ENCODE data around the gene PRMT3.

Gene PRMT3

GRCh38 chr11:20438637-20439036 lies 51.1 kb downstream of the PRMT3 start:
- Histone ChIP-seq H4K20me1 (ENCODE audit: insufficient read depth, low read length) (no peaks in the 10 kb centered on the region), H3K36me3 (replicated peaks; ENCODE audit: insufficient read depth, low read length) (no peaks in the 10 kb centered on the region), H3K9me2 (replicated peaks; ENCODE audit: insufficient read depth, low read length) (no peaks in the 10 kb centered on the region), H3K9ac (ENCODE audit: low read length) (no peak overlapping the region), H2AFZ (ENCODE audit: low read length) (no peak overlapping the region), H3K79me2 (ENCODE audit: low read length) (no peaks in the 10 kb centered on the region), H3K27me3 (replicated peaks; ENCODE audit: insufficient read depth, low read length) (no peaks in the 10 kb centered on the region), H3K4me1 (ENCODE audit: low read length) (no peaks in the 10 kb centered on the region), H3K4me2 (ENCODE audit: low read depth, low read length) (no peak overlapping the region), H3K4me3 (ENCODE audit: low read length) (no peak overlapping the region), H3K27ac (ENCODE audit: low read length) (no peak overlapping the region), H3F3A (ENCODE audit: insufficient read depth, low read length) (no peaks in the 10 kb centered on the region; the same call in 1 of the 2 replicates), H3K9me3 (replicated peaks; ENCODE audit: insufficient read depth, low read length) (no peaks in the 10 kb centered on the region)
- TF ChIP-seq CTCF (IDR thresholded peaks at IDR 0.05; ENCODE audit: low read length) = no peak
- no peak for TF ChIP-seq EZH2phosphoT487 (IDR thresholded peaks at IDR 0.05; ENCODE audit: low read length)
- no peak for TF ChIP-seq EZH2 (optimal IDR thresholded peaks at IDR 0.05; ENCODE audit: low read depth, low read length)
- no peak for DNase-seq

GRCh38 chr11:20443596-20443995 lies 56.1 kb downstream of the PRMT3 start:
- H3K9me3 ChIP-seq (replicated peaks; ENCODE audit: insufficient read depth, low read length) = no peaks in the 10 kb centered on the region
- H2AFZ ChIP-seq (ENCODE audit: low read length) = no peak overlapping the region

GRCh38 chr11:20444535-20444934 lies 57.0 kb downstream of the PRMT3 start:
- Histone ChIP-seq H3K9me2 (replicated peaks; ENCODE audit: insufficient read depth, low read length) (no peaks in the 10 kb centered on the region), H3K4me1 (ENCODE audit: low read length) (no peaks in the 10 kb centered on the region), H4K20me1 (ENCODE audit: insufficient read depth, low read length) (no peaks in the 10 kb centered on the region), H3F3A (ENCODE audit: insufficient read depth, low read length) (no peaks in the 10 kb centered on the region; the same call in 1 of the 2 replicates), H3K36me3 (replicated peaks; ENCODE audit: insufficient read depth, low read length) (no peaks in the 10 kb centered on the region), H3K4me2 (ENCODE audit: low read depth, low read length) (no peak overlapping the region), H3K9ac (ENCODE audit: low read length) (no peak overlapping the region), H2AFZ (ENCODE audit: low read length) (no peak overlapping the region), H3K27me3 (replicated peaks; ENCODE audit: insufficient read depth, low read length) (no peaks in the 10 kb centered on the region), H3K79me2 (ENCODE audit: low read length) (no peaks in the 10 kb centered on the region), H3K9me3 (replicated peaks; ENCODE audit: insufficient read depth, low read length) (no peaks in the 10 kb centered on the region), H3K27ac (ENCODE audit: low read length) (no peak overlapping the region), H3K4me3 (ENCODE audit: low read length) (no peak overlapping the region)
- no peak for TF ChIP-seq EZH2 (optimal IDR thresholded peaks at IDR 0.05; ENCODE audit: low read depth, low read length)
- no peak for DNase-seq

More at GRCh38 chr11:20443596-20443995, 56.1 kb downstream of the PRMT3 start:
- peak; percentile 17 for DNase-seq
- H3K36me3 ChIP-seq (replicated peaks; ENCODE audit: insufficient read depth, low read length) = no peaks in the 10 kb centered on the region
- H3K27ac ChIP-seq (ENCODE audit: low read length) = no peak overlapping the region
- no peaks in the 10 kb centered on the region for H3K4me1 ChIP-seq (ENCODE audit: low read length)
- H3F3A ChIP-seq (ENCODE audit: insufficient read depth, low read length) = no peaks in the 10 kb centered on the region; the same call in 1 of the 2 replicates
- H4K20me1 ChIP-seq (ENCODE audit: insufficient read depth, low read length) = no peaks in the 10 kb centered on the region
- no peak overlapping the region for H3K9ac ChIP-seq (ENCODE audit: low read length)
- no peak overlapping the region for H3K4me3 ChIP-seq (ENCODE audit: low read length)
- TF ChIP-seq EZH2phosphoT487 (IDR thresholded peaks at IDR 0.05; ENCODE audit: low read length) (no peak), CTCF (IDR thresholded peaks at IDR 0.05; ENCODE audit: low read length) (peak; percentile 32)
- no peaks in the 10 kb centered on the region for H3K9me2 ChIP-seq (replicated peaks; ENCODE audit: insufficient read depth, low read length)
- no peaks in the 10 kb centered on the region for H3K79me2 ChIP-seq (ENCODE audit: low read length)
- no peaks in the 10 kb centered on the region for H3K27me3 ChIP-seq (replicated peaks; ENCODE audit: insufficient read depth, low read length)
- no peak overlapping the region for H3K4me2 ChIP-seq (ENCODE audit: low read depth, low read length)

- Histone ChIP-seq H2AFZ (ENCODE audit: low read length) (no peak overlapping the region), H3K27me3 (replicated peaks; ENCODE audit: insufficient read depth, low read length) (no peaks in the 10 kb centered on the region), H3K4me3 (ENCODE audit: low read length) (no peak overlapping the region), H3K9ac (ENCODE audit: low read length) (no peak overlapping the region), H3K9me2 (replicated peaks; ENCODE audit: insufficient read depth, low read length) (no peaks in the 10 kb centered on the region), H3K9me3 (replicated peaks; ENCODE audit: insufficient read depth, low read length) (no peaks in the 10 kb centered on the region), H4K20me1 (ENCODE audit: insufficient read depth, low read length) (no peaks in the 10 kb centered on the region), H3F3A (ENCODE audit: insufficient read depth, low read length) (no peaks in the 10 kb centered on the region), H3K79me2 (ENCODE audit: low read length) (no peaks in the 10 kb centered on the region), H3K4me1 (ENCODE audit: low read length) (no peaks in the 10 kb centered on the region), H3K36me3 (replicated peaks; ENCODE audit: insufficient read depth, low read length) (0 out of 2 replicates have a peak, but pooled peaks cover 3% of the 10 kb centered on the region), H3K4me2 (ENCODE audit: low read depth, low read length) (no peak overlapping the region), H3K27ac (ENCODE audit: low read length) (no peak overlapping the region)
- DNase-seq = no peak
- TF ChIP-seq EZH2phosphoT487 (IDR thresholded peaks at IDR 0.05; ENCODE audit: low read length) = no peak
- no peak for TF ChIP-seq EZH2 (optimal IDR thresholded peaks at IDR 0.05; ENCODE audit: low read depth, low read length)
- no peak for TF ChIP-seq CTCF (IDR thresholded peaks at IDR 0.05; ENCODE audit: low read length)
Observed at GRCh38 chr11:20448834-20449233, 61.3 kb downstream of the PRMT3 start.
